ENCODE data around the gene MPRIP. TPM values are rescaled to one million over a fixed set of nuclear protein-coding genes. Genes with fewer than 3 reads are reported as not detected.
A peak's percentile ranks its signal among the peaks of the same experiment; 100 is the strongest.

MPRIP gene
- total and polyA plus RNA-seq, 7 donors, result 43.2 to 113 (median 77.4) TPM

- TF ChIP-seq CTCF (IDR thresholded peaks at IDR 0.05) (no peak), POLR2A (IDR thresholded peaks at IDR 0.05) (no peak), EP300 (IDR thresholded peaks at IDR 0.05) (no peak), POLR2AphosphoS5 (IDR thresholded peaks at IDR 0.05) (no peak)
- no peak overlapping the region for H3K27ac ChIP-seq
- intact Hi-C loops (cut with DNase I), result no loop called here
- no peaks in the 10 kb centered on the region for H3K36me3 ChIP-seq
- DNase-seq, result peak; percentile 24
- H3K4me1 ChIP-seq, result peaks cover 0 to 32% (median 18%) of the 10 kb centered on the region in 4 donors
- H3K4me3 ChIP-seq, result no peak overlapping the region
- H3K9me3 ChIP-seq, result no peaks in the 10 kb centered on the region
- WGBS, 2 donors, result 87 to 89% methylated on average over 5 of the region's 5 CpGs
- no peaks in the 10 kb centered on the region for H3K27me3 ChIP-seq
Observed at GRCh38 chr17:17067257-17067656, 25.0 kb downstream of the MPRIP start.

- H3K4me1 ChIP-seq, result peaks cover 0 to 49% (median 28%) of the 10 kb centered on the region in 4 donors
- H3K4me3 ChIP-seq, result no peak overlapping the region
Observed at GRCh38 chr17:17069849-17070248, 27.6 kb downstream of the MPRIP start.

GRCh38 chr17:17070931-17071330, 28.7 kb downstream of the MPRIP start:
- H3K9me3 ChIP-seq, result no peaks in the 10 kb centered on the region
- no peaks in the 10 kb centered on the region for H3K27me3 ChIP-seq
- 49 to 78% methylated on average over 5 of the region's 5 CpGs for WGBS, 2 donors
- intact Hi-C loops (cut with DNase I), result no loop called here
- no peak overlapping the region for H3K27ac ChIP-seq
- DNase-seq, result peak; percentile 61
- H3K36me3 ChIP-seq, result no peaks in the 10 kb centered on the region
- peaks cover 0 to 59% (median 39%) of the 10 kb centered on the region in 4 donors for H3K4me1 ChIP-seq
- H3K4me3 ChIP-seq, result no peak overlapping the region
- TF ChIP-seq POLR2A (IDR thresholded peaks at IDR 0.05) (no peak), EP300 (IDR thresholded peaks at IDR 0.05) (no peak), CTCF (IDR thresholded peaks at IDR 0.05) (no peak), POLR2AphosphoS5 (IDR thresholded peaks at IDR 0.05) (no peak)

More at GRCh38 chr17:17069849-17070248, 27.6 kb downstream of the MPRIP start:
- Histone ChIP-seq H3K36me3 (no peaks in the 10 kb centered on the region), H3K27ac (no peak overlapping the region), H3K27me3 (no peaks in the 10 kb centered on the region), H3K9me3 (no peaks in the 10 kb centered on the region)
- intact Hi-C loops (cut with DNase I), result no loop called here
- no peak for TF ChIP-seq CTCF (IDR thresholded peaks at IDR 0.05)
- no peak for TF ChIP-seq EP300 (IDR thresholded peaks at IDR 0.05)
- no peak for TF ChIP-seq POLR2AphosphoS5 (IDR thresholded peaks at IDR 0.05)
- TF ChIP-seq POLR2A (IDR thresholded peaks at IDR 0.05), result no peak
- DNase-seq, result no peak

GRCh38 chr17:17071531-17072360, 29.5 kb downstream of the MPRIP start:
- Histone ChIP-seq H3K4me1 (peaks cover 0 to 67% (median 47%) of the 10 kb centered on the region in 4 donors), H3K4me3 (no peak overlapping the region), H3K27me3 (no peaks in the 10 kb centered on the region), H3K36me3 (no peaks in the 10 kb centered on the region), H3K9me3 (no peaks in the 10 kb centered on the region), H3K27ac (no peak overlapping the region)
- TF ChIP-seq POLR2A (IDR thresholded peaks at IDR 0.05) (no peak), EP300 (IDR thresholded peaks at IDR 0.05) (no peak), POLR2AphosphoS5 (IDR thresholded peaks at IDR 0.05) (no peak), CTCF (IDR thresholded peaks at IDR 0.05) (no peak)
- 82 to 84% methylated on average over 14 of the region's 14 CpGs for whole genome bisulfite sequencing, 2 donors
- intact Hi-C loops (cut with DNase I), result no loop called here
- peak; percentile 43 for DNase-seq

Measured in sigmoid colon (tissue), 7 donors.